Measurements from ENCODE around the gene TWF2. TPM values are rescaled to one million over a fixed set of nuclear protein-coding genes. Genes with fewer than 3 reads are reported as not detected.

TWF2 gene
- total RNA-seq, 1 experiment from 2014 or later: 44.8 TPM

- no peak overlapping the region for H4K91ac ChIP-seq (ENCODE audit: insufficient read length, low read depth, low read length)
- H3K27ac ChIP-seq (ENCODE audit: insufficient read length, low read depth, low read length): no peak overlapping the region
- no peak overlapping the region for H2BK15ac ChIP-seq (ENCODE audit: low read depth, low read length)
- Mint-ChIP-seq H3K36me3 (ENCODE audit: insufficient read depth in 1 of 3, low read depth in 3 of 3) (peaks cover 12 to 22% (median 18%) of the 10 kb centered on the region in 3 experiments), H3K4me1 (peaks cover 0 to 14% of the 10 kb centered on the region in 2 experiments; a peak in 3 of 4 replicates), H3K27ac (no peak overlapping the region; a peak in 1 of 7 replicates), H3K4me3 (peak overlapping the region in 1 of 2 experiments; percentile 24; a peak in 1 of 5 replicates), H3K9me3 (no peaks in the 10 kb centered on the region; a peak in 2 of 5 replicates), H3K27me3 (ENCODE audit: low read depth) (no peaks in the 10 kb centered on the region; the same call in none of the 2 replicates)
- H3K79me1 ChIP-seq (ENCODE audit: insufficient read depth, low read depth, low read length, poor library complexity, severe bottlenecking): no peaks in the 10 kb centered on the region
- no peak overlapping the region for H3T11ph ChIP-seq (ENCODE audit: low read length)
- H3K4ac ChIP-seq (ENCODE audit: low read depth, low read length): no peak overlapping the region
- H3K23me2 ChIP-seq (ENCODE audit: insufficient read length, low read depth, low read length, poor library complexity, severe bottlenecking): no peaks in the 10 kb centered on the region
- WGBS (ENCODE audit: extremely low coverage, insufficient read length, low lambda C conversion rate): no CpG with 5 or more reads among the region's 5 CpGs
- H3K27me3 ChIP-seq (ENCODE audit: insufficient read depth, low read length): no peaks in the 10 kb centered on the region
- H3K14ac ChIP-seq (ENCODE audit: insufficient read depth, low read length): no peak overlapping the region
- no peak overlapping the region for H4K8ac ChIP-seq (replicated peaks; ENCODE audit: insufficient read length, low read depth, low read length)
- H4K20me1 ChIP-seq (ENCODE audit: control insufficient read depth, insufficient read depth, insufficient read length): no peaks in the 10 kb centered on the region
- H3K56ac ChIP-seq (ENCODE audit: insufficient read length, low read depth, low read length): no peak overlapping the region
- H3K23ac ChIP-seq (ENCODE audit: insufficient read length, low read depth, low read length): no peak overlapping the region
- no peak overlapping the region for H2BK20ac ChIP-seq (ENCODE audit: low read depth, low read length, poor library complexity, severe bottlenecking)
- no peak overlapping the region for H3K9ac ChIP-seq (ENCODE audit: extremely low read depth, insufficient read length, low read length)
- H3K4me1 ChIP-seq (ENCODE audit: insufficient read depth, low read length): no peaks in the 10 kb centered on the region
- no peaks in the 10 kb centered on the region for H3K9me3 ChIP-seq (ENCODE audit: control insufficient read depth, low read depth, low read length)
- no peak overlapping the region for H3K18ac ChIP-seq (ENCODE audit: insufficient read length, low read depth, low read length)
- TF ChIP-seq CTCF (conservative IDR thresholded peaks at IDR 0.05): no peak
- no peak overlapping the region for H2AFZ ChIP-seq (ENCODE audit: low read length)
- peak; percentile 27 for DNase-seq
- no peak overlapping the region for H4K5ac ChIP-seq (ENCODE audit: insufficient read length, low read depth, low read length)
- no peak overlapping the region for H2AK5ac ChIP-seq (ENCODE audit: insufficient read length, low read length)
- no peak overlapping the region for H2BK120ac ChIP-seq (ENCODE audit: low read depth, low read length, poor library complexity, severe bottlenecking)
- no peak overlapping the region for H3K4me2 ChIP-seq (ENCODE audit: insufficient read depth, insufficient read length, low read length)
- H2BK12ac ChIP-seq (ENCODE audit: insufficient read length, low read depth, low read length): no peak overlapping the region
- no peak overlapping the region for H2BK5ac ChIP-seq (ENCODE audit: insufficient read length, low read length)
- H3K79me2 ChIP-seq (ENCODE audit: insufficient read depth, low read length): no peaks in the 10 kb centered on the region
These were observed 12.6 kb downstream of the TWF2 start for GRCh38 chr3:52226229-52226817.
